COLO829 (cell line): ENCODE data around the gene ULK4.
"Not testable (repeated sequence)": the region's sequence is repeated elsewhere in the genome, so short reads cannot be mapped to it uniquely, and the experiment has no call there.

Source experiments
- DNase-seq: peaks from one replicate; pipeline ENCODE4 v3.0.0; 2012; ENCODE audit warnings: low spot score

The ULK4 gene

GRCh38 chr3:41575724-41576123, 386.2 kb downstream of the ULK4 start:
- no peak for DNase-seq

GRCh38 chr3:41574900-41575299, 387.0 kb downstream of the ULK4 start:
- no peak for DNase-seq

GRCh38 chr3:41573591-41573990, 388.3 kb downstream of the ULK4 start:
- no peak for DNase-seq

- DNase-seq = no peak
These were observed 389.8 kb downstream of the ULK4 start for GRCh38 chr3:41572092-41572491.

GRCh38 chr3:41569632-41570305, 392.1 kb downstream of the ULK4 start:
- DNase-seq = no peak

- no peak for DNase-seq
These were observed 395.9 kb downstream of the ULK4 start for GRCh38 chr3:41565948-41566514.

- no peak for DNase-seq
These were observed 396.9 kb downstream of the ULK4 start for GRCh38 chr3:41565003-41565402.

- not testable (repeated sequence) for DNase-seq
These were observed 405.7 kb downstream of the ULK4 start for GRCh38 chr3:41556245-41556644.

GRCh38 chr3:41532976-41533375, 428.9 kb downstream of the ULK4 start:
- no peak for DNase-seq

- no peak for DNase-seq
These were observed 434.8 kb downstream of the ULK4 start for GRCh38 chr3:41526995-41527573.

- DNase-seq = no peak
These were observed 436.4 kb downstream of the ULK4 start for GRCh38 chr3:41525303-41526064.

- no peak for DNase-seq
These were observed 438.0 kb downstream of the ULK4 start for GRCh38 chr3:41523897-41524296.

GRCh38 chr3:41522612-41523011, 439.3 kb downstream of the ULK4 start:
- DNase-seq = no peak

- DNase-seq = no peak
These were observed 440.8 kb downstream of the ULK4 start for GRCh38 chr3:41521010-41521655.

- no peak for DNase-seq
These were observed 442.2 kb downstream of the ULK4 start for GRCh38 chr3:41519746-41520145.

GRCh38 chr3:41518626-41519025, 443.3 kb downstream of the ULK4 start:
- no peak for DNase-seq

GRCh38 chr3:41508063-41508696, 453.7 kb downstream of the ULK4 start:
- DNase-seq = no peak

- DNase-seq = no peak
These were observed 454.4 kb downstream of the ULK4 start for GRCh38 chr3:41507336-41508062.

- DNase-seq = no peak
These were observed 457.8 kb downstream of the ULK4 start for GRCh38 chr3:41503998-41504623.

GRCh38 chr3:41502481-41502880, 459.4 kb downstream of the ULK4 start:
- DNase-seq = no peak

- DNase-seq = no peak
These were observed 459.9 kb downstream of the ULK4 start for GRCh38 chr3:41502023-41502422.
